Activated CD4-positive, CD25-positive, alpha-beta regulatory T cell (primary cell): Measurements from ENCODE around the gene KIR3DL2.
"Not testable (repeated sequence)": the region's sequence is repeated elsewhere in the genome, so short reads cannot be mapped to it uniquely, and the experiment has no call there.

Experiments used
- DNase-seq, 4 experiments: peaks; one replicate each; lab custom pipeline; 2025; lab: John Stamatoyannopoulos, UW

KIR3DL2 gene

DNA sequence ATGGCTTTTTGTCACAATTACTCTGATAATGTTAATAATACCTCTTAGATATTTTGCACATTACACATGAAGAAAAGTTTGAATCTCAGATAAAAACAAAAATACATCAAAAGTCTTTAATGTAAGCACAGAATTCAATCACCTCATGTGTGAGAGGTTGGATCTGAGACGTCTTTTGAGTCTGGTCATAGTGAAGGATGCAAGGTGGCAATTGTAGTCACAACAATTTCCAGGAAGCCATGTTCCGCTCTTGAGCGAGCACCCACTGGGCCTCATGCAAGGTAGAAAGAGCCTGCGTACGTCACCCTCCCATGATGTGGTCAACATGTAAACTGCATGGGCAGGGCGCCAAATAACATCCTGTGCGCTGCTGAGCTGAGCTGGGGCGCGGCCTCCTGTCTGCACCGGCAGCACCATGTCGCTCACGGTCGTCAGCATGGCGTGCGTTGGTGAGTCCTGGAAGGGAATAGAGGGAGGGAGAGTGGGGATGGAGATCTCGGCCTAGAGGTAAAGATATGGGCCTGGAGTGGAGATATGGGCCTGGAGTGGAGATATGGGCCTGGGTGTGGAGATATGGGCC is at the start of gene KIR3DL2:
Gene KIR3DL2 (plus strand): TSS at position 383 of the 580 bp plus-strand sequence. CDS start 33 bp downstream, at position 416.
- DNase-seq, result not testable (repeated sequence)

- no peak for DNase-seq
Observed at GRCh38 chr19:54803410-54803809, 46.8 kb upstream of the KIR3DL2 start, which contains the start of gene KIR2DL4. Gene KIR2DL4, plus strand, starts transcription at chr19:54803610. Its CDS starts 42 bp downstream, at chr19:54803652.

DNA sequence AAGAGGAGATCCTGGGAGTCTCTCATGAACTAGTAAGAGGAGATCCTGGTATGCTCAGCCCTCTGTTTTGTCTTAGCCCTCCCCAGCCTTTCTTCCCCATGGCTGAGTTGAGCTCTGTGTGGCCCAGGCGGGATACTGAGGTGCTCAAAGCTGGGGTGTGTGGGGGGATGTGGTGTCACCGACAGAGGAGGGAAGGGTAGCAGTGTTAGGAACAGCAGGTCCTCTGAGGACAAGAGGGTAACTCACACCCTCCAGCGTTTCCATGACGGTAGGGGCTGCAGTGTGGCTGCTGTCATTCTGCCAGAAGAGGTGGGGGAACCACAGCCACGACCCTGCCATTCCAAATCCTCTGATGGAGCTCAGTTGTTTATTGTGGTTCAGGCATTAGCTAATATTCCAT is 46.1 kb upstream of the KIR3DL2 start:
- DNase-seq, result no peak

GRCh38 chr19:54804571-54804970 is 45.7 kb upstream of the KIR3DL2 start:
- no peak for DNase-seq

GRCh38 chr19:54805665-54806515 is 44.4 kb upstream of the KIR3DL2 start:
- no peak for DNase-seq

DNA sequence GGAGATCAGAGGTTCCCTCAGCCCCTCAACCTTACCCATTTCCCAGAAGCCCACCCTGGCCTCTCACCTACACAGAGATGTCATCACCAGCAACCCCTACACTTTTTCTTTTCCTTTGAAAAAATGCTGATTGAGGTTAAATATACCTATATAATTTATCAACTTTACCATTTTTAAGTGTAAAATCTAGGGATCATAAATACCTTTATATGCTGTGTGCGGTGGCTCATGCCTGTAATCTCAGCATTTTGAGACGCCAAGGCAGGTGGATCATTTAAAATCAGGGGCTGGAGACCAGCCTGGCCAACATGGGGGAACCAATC is 43.8 kb upstream of the KIR3DL2 start:
- no peak for DNase-seq

DNA sequence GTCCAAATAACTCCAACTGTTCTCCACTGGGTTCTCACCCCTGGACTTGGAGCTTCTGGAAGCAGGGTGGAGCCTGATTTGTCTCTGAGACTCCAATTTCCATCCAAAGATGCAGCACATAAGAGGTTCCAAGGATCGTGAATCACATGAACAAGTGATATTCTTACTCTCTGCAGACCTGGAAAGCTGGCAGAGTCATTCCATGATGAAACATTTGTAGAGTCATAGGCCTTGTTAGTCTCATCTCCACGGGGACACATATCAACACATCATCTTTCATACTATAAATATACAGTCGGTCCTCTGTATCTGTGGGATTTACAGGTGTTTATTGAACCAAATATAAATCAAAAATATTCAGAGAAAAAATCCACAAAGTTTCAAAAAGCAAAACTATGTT is 35.7 kb upstream of the KIR3DL2 start:
- not testable (repeated sequence) for DNase-seq

GRCh38 chr19:54816251-54816650 is 34.0 kb upstream of the KIR3DL2 start, which contains the start of gene KIR3DL1:
Gene KIR3DL1, plus strand, starts transcription at chr19:54816468.
- DNase-seq, result not testable (repeated sequence)

DNA sequence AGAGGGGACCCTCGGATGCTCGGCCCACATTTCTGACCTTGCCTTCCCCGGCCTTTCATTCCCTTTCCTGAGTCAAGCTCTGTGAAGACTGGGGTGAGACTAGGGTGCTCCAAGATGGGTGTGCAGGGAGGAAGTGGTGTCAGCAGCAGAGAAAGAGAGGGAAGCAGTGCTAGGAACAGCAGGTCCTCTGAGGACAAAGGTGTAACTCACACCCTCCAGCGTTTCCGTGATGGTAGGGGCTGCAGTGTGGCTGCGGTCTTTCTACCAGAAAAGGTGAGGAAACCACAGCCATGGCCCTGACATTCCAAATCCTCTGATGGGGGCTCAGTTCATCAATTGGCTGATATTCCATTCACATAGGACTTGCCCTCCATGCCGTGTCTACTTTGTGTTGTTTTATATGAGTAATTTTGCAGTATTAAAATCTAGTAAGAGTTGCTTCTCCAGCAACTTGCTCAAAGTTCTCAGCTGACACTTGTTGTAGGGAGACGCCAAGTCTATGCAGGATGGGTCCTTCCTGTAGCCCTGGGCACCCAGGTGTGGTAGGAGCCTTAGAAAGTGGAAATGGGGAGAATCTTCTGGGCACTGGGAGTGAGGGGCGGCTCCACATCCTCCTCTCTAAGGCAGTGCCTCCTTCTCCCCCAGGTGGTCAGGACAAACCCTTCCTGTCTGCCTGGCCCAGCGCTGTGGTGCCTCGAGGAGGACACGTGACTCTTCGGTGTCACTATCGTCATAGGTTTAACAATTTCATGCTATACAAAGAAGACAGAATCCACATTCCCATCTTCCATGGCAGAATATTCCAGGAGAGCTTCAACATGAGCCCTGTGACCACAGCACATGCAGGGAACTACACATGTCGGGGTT is 32.3 kb upstream of the KIR3DL2 start:
- no peak for DNase-seq

DNA sequence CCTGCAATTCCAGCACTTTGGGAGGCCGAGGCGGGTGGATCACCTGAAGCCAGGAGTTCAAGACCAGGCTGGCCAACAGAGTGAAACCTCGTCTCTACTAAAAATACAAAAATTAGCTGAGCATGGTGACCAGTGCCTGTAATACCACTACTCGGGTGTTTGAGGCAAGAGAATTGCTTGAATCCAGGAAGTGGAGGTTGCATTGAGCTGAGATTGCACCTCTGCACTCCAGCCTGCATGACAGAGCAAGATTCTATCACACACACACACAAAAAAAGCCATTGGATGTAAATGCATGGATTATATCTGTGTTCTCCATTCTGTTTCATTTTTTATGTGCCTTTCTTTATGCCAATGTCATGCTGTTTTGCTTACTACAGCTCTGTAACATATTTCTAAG is 25.8 kb upstream of the KIR3DL2 start:
- DNase-seq, result not testable (repeated sequence)

DNA sequence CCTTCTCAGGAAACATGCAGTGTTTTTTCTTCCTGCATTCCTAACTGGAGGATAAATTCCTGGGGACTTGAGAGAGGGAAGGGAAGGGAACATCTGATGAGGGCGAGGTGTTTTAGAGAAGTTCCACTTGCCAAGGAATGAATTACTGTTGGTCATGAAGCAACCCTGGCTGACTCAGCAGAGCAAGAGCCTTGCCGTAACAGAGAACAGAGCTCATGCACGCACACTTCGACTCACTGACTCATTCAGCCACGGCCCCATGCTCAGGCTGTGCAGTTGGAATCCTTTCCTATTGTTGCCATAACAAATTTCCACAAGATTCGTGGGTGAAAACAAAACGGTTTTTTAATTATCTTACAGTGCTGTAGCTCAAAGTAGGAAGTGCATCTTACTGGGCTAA is 24.9 kb upstream of the KIR3DL2 start:
- not testable (repeated sequence) for DNase-seq

DNA sequence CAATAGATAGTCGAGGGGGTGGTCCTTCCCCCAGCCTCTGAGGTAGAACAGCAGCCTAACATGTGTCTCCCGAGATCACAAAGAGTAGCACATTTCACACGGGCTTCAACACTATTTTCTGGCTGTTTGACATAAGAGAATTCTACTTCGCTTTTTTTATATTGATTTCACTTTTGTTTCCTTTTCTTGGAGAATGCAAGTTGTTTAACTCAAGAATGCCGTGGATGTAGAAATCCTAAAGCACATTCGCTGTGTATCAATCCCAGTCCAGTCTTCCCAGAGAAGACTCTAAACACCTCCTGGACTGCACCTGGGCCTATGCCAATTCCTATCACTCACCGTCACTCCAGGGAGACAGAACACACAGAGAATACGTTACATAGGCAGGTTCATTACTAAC is 22.2 kb upstream of the KIR3DL2 start:
- DNase-seq, result not testable (repeated sequence)

GRCh38 chr19:54832496-54832895 is 17.7 kb upstream of the KIR3DL2 start, which contains the start of gene KIR2DS4:
Gene KIR2DS4, plus strand, starts transcription at chr19:54832676.
- DNase-seq, result not testable (repeated sequence)

DNA sequence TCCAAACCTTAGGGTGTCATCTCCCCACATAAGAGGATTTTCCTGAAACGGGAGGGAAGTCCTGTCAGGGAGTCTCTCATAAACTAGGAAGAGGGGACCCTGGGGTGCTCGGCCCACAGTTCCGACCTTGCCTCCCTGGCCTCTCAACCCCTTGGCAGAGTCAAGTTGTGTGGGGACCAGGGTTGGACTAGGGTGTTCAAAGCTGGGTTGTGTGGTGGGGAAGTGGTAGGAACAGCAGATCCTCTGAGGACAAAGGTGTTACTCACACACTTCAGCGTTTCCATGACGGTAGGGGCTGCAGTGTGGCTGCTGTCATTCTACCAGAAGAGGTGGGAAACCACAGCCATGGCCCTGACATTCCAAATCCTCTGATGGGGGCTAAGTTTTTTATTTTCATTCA is 15.1 kb upstream of the KIR3DL2 start:
- DNase-seq, result not testable (repeated sequence)

DNA sequence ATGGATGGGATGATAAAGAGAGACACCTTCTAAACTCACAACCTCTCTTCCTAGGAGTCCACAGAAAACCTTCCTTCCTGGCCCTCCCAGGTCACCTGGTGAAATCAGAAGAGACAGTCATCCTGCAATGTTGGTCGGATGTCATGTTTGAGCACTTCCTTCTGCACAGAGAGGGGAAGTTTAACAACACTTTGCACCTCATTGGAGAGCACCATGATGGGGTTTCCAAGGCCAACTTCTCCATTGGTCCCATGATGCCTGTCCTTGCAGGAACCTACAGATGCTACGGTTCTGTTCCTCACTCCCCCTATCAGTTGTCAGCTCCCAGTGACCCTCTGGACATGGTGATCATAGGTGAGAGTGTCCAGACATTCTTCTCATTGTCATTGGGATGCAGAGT is 12.7 kb upstream of the KIR3DL2 start:
- DNase-seq, result not testable (repeated sequence)

DNA sequence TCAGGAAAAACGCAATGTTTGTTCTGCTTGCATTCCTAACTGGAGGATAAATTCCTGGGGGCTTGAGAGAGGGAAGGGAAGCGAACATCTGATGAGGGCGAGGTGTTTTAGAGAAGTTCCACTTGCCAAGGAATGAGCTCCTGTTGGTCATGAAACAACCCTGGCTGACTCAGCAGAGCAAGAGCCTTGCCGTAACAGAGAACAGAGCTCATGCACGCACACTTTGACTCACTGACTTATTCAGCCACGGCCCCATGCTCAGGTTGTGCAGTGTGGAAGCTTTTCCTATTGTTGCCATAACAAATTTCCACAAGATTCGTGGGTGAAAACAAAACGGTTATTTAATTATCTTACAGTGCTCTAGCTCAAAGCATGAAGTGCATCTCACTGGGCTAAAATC is 7.1 kb upstream of the KIR3DL2 start:
- not testable (repeated sequence) for DNase-seq

DNA sequence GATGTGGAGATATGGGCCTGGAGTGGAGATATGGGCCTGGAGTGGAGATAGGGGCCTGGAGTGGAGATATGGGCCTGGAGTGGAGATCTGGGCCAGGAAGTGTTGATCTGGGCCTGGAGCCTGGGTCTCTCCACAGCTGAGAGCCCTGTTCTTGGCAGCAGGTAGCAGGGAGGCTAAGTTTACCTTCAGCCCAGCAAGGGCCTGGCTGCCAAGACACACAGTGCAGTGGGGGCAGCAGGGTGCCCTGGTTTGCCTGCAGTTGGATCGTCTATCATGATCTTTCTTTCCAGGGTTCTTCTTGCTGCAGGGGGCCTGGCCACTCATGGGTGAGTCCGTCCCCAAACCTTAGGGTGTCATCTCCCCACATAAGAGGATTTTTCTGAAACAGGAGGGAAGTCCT is 687 bp downstream of the KIR3DL2 start:
- no peak for DNase-seq

- DNase-seq, result no peak
Observed at GRCh38 chr19:54851353-54851752, 1.1 kb downstream of the KIR3DL2 start.

DNA sequence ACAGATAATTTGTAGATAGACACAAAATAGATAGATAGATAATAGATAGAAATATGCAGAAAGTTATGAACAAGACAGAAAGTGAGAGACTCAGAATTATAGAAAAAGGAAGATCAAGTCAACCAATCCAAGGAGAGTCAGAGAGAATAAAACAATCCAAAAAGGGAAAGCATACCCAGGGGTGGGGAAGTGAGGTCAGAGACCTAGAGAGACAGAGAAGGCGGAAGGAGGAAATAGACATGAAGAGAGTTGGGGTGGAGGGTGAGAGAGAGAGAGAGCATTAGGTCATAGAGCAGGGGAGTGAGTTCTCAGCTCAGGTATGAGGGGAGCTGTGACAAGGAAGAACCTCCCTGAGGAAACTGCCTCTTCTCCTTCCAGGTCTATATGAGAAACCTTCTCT is 5.0 kb downstream of the KIR3DL2 start:
- not testable (repeated sequence) for DNase-seq

DNA sequence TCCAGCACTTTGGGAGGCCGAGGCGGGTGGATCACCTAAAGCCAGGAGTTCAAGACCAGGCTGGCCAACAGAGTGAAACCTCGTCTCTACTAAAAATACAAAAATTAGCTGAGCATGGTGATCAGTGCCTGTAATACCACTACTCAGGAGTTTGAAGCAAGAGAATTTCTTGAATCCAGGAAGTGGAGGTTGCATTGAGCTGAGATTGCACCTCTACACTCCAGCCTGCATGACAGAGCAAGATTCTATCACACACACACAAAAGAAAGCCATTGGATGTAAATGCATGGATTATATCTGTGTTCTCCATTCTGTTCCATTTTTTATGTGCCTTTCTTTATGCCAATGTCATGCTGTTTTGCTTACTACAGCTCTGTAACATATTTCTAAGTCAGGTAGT is 8.2 kb downstream of the KIR3DL2 start:
- not testable (repeated sequence) for DNase-seq

DNA sequence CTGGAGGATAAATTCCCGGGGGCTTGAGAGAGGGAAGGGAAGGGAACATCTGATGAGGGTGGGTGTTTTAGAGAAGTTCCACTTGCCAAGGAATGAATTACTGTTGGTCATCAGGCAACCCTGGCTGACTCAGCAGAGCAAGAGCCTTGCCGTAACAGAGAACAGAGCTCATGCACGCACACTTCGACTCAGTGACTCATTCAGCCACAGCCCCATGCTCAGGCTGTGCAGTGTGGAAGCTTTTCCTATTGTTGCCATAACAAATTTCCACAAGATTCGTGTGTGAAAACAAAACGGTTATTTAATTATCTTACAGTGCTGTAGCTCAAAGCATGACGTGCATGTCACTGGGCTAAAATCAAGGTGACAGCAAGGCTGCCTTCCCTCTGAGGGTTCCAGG is 9.2 kb downstream of the KIR3DL2 start:
- DNase-seq, result not testable (repeated sequence)

GRCh38 chr19:54863459-54863858 is 13.2 kb downstream of the KIR3DL2 start:
- not testable (repeated sequence) for DNase-seq
